GM19099 (cell line): ENCODE data around the gene LSP1.

Experiments used
- POLR2A ChIP-seq: IDR thresholded peaks from 3 replicates; pipeline ENCODE4 v1.6.1; 2011; ENCODE audit warnings: low read depth; ENCODE audit not compliant: insufficient read length; ENCODE audit errors: extremely low read depth

Gene LSP1

GRCh38 chr11:1822648-1823375 is 30.1 kb upstream of the LSP1 start:
- no peak for TF ChIP-seq POLR2A

DNA sequence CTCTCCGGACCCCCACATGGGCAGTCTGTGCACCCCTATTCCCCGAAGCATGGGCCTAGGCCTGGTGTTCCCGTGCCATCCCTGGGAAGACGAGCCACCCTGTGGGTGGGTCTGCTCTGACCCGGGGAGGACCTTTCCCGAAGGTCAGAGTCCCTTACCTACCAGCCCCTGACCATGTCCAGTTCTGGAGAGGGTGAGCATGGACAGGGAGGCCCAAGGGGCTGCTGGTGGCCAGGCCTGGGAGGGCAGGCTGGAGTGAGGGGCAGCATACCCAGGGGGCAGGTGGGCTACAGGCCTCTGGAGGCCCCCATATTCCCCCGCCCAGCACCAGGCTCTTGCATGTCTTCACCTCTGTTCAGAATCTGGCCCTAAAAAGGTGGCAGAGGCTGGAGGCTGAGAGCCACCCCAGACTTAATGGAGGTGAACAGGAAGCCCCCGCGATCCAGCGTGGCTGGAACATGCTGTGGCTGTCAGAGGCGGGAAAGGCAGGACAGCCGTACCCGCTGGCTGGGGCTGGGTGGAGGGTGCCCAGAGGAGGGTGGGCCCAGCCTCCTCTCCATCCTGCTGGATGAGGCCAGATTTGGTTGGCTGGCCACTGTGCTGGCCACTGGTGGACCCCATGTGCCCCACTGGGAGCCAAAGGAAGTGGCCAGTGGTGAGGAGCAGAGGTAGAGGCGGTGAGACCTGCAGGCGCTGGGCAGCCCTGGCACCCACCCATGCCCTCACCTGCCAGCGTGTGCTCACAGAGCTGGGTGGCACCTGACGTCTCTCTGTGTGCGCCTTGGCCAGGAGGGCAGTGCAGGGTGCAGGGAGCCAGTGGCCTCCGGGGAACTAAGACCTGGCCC is 29.3 kb upstream of the LSP1 start:
- TF ChIP-seq POLR2A = no peak

GRCh38 chr11:1824221-1825038 is 28.5 kb upstream of the LSP1 start:
- TF ChIP-seq POLR2A = no peak

DNA sequence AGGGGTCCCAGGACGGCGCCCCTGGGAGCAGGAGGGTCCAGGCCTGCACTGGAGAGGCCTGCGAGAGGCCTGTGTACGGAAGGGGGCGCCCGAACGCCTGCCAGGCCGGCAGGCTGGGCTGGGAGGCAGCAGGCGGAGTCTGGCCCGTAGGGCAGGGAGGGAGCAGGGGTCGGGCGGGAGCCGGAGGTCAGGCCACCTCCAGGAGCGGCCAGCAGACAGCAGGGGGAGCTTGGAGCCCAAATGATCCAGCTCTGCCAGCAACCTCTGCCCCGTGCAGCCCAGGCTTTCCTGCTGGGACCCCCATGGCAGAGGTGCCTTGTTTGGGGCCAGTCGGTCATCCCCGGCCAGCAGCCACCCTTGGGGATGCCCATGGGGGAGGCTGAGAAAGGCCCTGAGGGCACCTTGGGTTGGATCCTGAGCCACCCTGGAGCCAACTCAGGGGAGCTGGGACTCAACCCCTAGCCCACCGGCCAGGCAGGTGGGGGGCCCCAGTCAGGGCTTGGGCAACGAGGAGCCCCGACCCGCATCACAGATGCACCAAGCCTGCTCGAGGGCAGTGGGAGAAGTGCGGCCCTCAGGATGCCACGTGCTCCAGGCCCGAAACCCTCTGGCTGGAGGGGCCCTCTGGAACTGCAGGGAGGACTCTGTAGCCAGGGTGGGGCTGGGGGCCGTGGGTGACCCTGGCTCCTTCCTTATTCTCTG is 27.7 kb upstream of the LSP1 start:
- TF ChIP-seq POLR2A = no peak

GRCh38 chr11:1825785-1826451 is 27.0 kb upstream of the LSP1 start:
- no peak for TF ChIP-seq POLR2A

DNA sequence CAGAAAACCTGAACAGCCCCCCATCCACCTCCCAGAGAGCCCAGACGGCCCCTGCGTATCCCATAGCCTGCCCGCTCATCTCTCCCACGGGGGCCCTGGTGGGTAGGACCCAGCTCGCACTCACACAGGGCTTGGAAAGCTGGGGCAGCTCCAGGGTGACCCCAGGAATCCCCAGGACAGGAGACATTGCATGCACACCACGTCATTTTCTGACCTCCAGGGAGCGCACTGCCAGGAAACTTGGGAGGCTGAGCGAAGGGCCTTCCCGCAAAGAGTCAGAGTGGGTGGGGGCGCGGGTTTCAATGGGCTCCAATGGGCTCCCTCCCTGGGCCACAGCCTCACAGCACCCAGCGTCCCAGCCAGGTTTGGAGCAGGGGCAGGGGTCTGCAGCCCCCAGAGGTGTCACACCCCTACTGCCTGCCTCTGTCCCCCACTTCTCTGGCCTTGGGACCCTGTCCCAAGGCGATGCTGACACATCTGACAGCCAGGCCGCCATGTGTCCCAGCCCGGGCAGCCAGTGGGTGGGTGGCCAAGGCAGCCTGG is 26.3 kb upstream of the LSP1 start:
- TF ChIP-seq POLR2A = no peak

- no peak for TF ChIP-seq POLR2A
These were observed 25.6 kb upstream of the LSP1 start for GRCh38 chr11:1827095-1827813.

GRCh38 chr11:1827931-1828330 is 25.0 kb upstream of the LSP1 start:
- no peak for TF ChIP-seq POLR2A

- no peak for TF ChIP-seq POLR2A
These were observed 24.3 kb upstream of the LSP1 start for GRCh38 chr11:1828542-1828941.

DNA sequence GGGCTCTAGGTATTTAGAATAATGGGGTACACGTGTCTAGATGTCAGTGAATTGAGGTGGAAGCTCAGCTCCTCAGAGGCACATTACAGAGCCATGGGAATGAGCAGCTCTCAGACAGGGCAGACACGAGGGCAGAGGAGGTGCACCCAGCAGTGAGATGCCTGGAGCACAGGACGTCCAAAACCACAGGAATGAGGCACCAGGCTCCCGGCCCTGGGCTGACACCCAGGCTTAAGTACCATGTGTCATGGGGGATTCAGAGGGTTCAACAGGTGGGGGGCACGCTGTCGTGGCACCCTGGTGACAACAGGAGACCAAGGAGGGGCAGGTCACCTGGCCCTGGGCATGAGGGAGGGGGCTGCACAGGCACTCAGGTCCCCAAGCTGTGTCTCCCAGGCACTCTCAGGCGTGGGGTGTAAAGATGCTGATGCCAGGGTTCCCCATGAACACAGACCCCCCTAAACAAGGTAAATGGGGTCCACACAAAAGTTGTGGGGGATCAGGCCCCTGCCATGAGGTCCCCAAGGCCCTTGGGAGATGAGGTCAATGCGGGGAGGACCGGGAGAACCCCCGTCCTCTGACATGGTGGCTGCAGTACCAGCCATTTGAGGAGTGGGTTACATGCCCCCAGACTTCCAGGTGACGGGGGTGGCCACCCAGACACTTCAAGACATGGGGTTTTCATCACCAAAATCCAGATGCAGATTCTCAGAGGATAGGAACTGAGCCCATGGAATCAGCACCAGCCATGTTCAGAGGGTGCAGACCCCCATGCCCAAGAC is 23.7 kb upstream of the LSP1 start:
- no peak for TF ChIP-seq POLR2A

- TF ChIP-seq POLR2A = no peak
These were observed 22.9 kb upstream of the LSP1 start for GRCh38 chr11:1830004-1830321.

DNA sequence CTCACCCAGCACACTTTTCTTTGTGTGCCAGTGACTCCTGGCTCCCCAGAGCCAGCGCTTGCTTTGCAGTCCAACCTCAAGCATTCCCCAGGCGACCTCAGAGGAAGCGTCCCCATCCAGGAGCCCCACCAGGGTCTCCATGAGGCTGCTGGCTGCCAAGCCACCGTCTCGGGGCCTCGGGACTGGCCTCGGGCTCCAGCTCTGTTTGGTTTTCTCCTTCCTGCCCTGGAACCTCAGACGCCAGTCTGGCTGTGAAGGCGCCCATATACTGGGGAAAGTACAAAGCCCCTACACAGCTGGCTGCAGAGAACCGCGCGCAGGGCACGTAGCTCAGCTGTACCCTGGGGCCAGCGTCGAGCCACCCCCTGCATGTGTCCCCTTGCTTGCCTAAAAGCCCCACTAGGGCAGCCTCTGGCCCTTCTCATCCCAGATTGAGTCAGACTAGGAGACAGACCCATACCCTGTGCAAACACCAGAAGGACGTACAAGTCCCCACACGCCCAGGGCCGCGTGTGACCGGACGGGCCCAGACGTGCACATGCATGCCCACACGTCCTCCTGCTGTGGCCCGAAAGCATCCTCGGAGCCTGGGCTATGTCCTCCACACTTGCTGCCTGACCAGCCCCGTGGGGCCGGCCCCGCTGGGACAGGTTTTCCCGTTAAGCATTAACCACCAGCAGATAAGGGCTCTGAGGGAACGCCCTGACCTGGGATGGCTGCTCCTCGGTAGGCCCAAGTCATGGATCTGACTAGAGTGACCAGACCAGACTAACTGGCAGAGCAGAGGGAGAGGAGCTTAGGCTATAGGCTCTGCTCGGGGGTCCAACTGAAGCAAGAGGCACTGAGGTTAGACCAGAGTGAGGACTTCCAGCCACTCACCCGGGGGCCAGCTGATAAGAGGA is 22.3 kb upstream of the LSP1 start:
- TF ChIP-seq POLR2A = no peak
